ENCODE data around the gene ZNF516. TPM values are rescaled to one million over a fixed set of nuclear protein-coding genes. Genes with fewer than 3 reads are reported as not detected.

ZNF516 gene
- total RNA-seq, 3 donors from 2014 or later: 22.0 to 47.9 (median 23.2) TPM

- Histone ChIP-seq H3K4me1 (ENCODE audit: low read depth) (no peaks in the 10 kb centered on the region), H3K9me3 (no peaks in the 10 kb centered on the region), H3K4me3 (no peak overlapping the region), H3K36me3 (ENCODE audit: low read depth) (no peaks in the 10 kb centered on the region)
- ATAC-seq (no peak), DNase-seq (no peak)
- intact Hi-C loops (cut with DNase I, micrococcal nuclease): no loop called here
- TF ChIP-seq, protein P1, sequence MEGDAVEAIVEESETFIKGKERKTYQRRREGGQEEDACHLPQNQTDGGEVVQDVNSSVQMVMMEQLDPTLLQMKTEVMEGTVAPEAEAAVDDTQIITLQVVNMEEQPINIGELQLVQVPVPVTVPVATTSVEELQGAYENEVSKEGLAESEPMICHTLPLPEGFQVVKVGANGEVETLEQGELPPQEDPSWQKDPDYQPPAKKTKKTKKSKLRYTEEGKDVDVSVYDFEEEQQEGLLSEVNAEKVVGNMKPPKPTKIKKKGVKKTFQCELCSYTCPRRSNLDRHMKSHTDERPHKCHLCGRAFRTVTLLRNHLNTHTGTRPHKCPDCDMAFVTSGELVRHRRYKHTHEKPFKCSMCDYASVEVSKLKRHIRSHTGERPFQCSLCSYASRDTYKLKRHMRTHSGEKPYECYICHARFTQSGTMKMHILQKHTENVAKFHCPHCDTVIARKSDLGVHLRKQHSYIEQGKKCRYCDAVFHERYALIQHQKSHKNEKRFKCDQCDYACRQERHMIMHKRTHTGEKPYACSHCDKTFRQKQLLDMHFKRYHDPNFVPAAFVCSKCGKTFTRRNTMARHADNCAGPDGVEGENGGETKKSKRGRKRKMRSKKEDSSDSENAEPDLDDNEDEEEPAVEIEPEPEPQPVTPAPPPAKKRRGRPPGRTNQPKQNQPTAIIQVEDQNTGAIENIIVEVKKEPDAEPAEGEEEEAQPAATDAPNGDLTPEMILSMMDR (IDR thresholded peaks at IDR 0.05): no peak
Measured at GRCh38 chr18:76518860-76519538, 24.0 kb upstream of the ZNF516 start.

DNA sequence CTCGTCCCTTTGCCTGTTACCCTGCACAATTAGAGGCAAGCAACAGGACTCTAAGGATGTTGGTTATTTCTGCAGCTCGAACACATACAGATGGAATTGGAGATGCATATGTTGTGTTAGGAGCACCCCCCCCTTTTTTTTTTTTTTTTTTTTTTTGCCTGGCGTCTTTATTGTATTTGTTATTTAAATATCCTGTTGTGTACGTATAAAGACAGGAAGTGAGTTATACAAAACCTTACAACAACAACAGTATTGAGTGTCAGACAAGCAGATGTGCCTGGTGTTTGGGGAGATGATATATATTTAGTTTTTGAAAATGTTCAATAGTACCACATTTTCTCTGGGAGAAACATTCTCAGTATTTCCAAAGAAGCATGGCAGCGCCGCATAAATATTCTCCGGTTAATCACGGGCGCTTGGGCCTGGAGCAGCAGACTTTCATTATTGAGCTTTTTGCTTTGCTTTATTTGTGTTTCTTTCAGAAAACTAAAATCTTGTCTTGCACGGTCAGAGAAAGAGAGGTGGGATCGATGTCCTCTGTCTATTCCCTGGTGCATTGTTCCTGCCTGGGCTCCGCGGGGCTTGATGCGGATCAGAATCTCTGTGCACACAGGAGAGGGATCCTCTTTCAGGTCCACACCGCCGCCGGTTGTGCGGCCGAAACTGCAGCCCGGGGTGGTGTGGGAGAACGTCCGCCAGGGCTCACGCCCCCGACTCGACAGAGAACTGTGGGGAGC, 23.2 kb upstream of the ZNF516 start:
- Histone ChIP-seq H3K36me3 (ENCODE audit: low read depth) (no peaks in the 10 kb centered on the region), H3K4me3 (no peak overlapping the region), H3K9me3 (no peaks in the 10 kb centered on the region), H3K4me1 (ENCODE audit: low read depth) (no peaks in the 10 kb centered on the region)
- intact Hi-C loops (cut with DNase I, micrococcal nuclease): no loop called here
- ATAC-seq (no peak), DNase-seq (peak; percentile 41 to 58 (median 47))
- TF ChIP-seq, protein P1 (IDR thresholded peaks at IDR 0.05): no peak

GRCh38 chr18:76515576-76515975, 20.5 kb upstream of the ZNF516 start:
- Histone ChIP-seq H3K9me3 (no peaks in the 10 kb centered on the region), H3K4me3 (no peak overlapping the region), H3K36me3 (ENCODE audit: low read depth) (no peaks in the 10 kb centered on the region), H3K4me1 (ENCODE audit: low read depth) (no peaks in the 10 kb centered on the region)
- DNase-seq (no peak), ATAC-seq (no peak)
- intact Hi-C loops (cut with DNase I, micrococcal nuclease): no loop called here
- TF ChIP-seq, protein P1 (IDR thresholded peaks at IDR 0.05): no peak

- TF ChIP-seq, protein P1 (IDR thresholded peaks at IDR 0.05): no peak
- intact Hi-C loops (cut with DNase I, micrococcal nuclease): no loop called here
- DNase-seq (no peak), ATAC-seq (no peak)
- Histone ChIP-seq H3K36me3 (ENCODE audit: low read depth) (no peaks in the 10 kb centered on the region), H3K9me3 (no peaks in the 10 kb centered on the region), H3K4me1 (ENCODE audit: low read depth) (no peaks in the 10 kb centered on the region), H3K4me3 (no peak overlapping the region)
Measured at GRCh38 chr18:76514573-76514972, 19.5 kb upstream of the ZNF516 start.

- DNase-seq (peak in 1 of 3 donors; percentile 33), ATAC-seq (no peak)
- Histone ChIP-seq H3K4me1 (ENCODE audit: low read depth) (no peaks in the 10 kb centered on the region), H3K4me3 (no peak overlapping the region), H3K36me3 (ENCODE audit: low read depth) (no peaks in the 10 kb centered on the region), H3K9me3 (no peaks in the 10 kb centered on the region)
- TF ChIP-seq, protein P1 (IDR thresholded peaks at IDR 0.05): no peak
- intact Hi-C loops (cut with DNase I, micrococcal nuclease): no loop called here
Measured at GRCh38 chr18:76507830-76508385, 12.9 kb upstream of the ZNF516 start.
